ENCODE results near the gene SBK3.
A peak's percentile ranks its signal among the peaks of the same experiment; 100 is the strongest.
"Not testable (repeated sequence)": the region's sequence is repeated elsewhere in the genome, so short reads cannot be mapped to it uniquely, and the experiment has no call there.

Gene SBK3, protein sequence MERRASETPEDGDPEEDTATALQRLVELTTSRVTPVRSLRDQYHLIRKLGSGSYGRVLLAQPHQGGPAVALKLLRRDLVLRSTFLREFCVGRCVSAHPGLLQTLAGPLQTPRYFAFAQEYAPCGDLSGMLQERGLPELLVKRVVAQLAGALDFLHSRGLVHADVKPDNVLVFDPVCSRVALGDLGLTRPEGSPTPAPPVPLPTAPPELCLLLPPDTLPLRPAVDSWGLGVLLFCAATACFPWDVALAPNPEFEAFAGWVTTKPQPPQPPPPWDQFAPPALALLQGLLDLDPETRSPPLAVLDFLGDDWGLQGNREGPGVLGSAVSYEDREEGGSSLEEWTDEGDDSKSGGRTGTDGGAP

DNA sequence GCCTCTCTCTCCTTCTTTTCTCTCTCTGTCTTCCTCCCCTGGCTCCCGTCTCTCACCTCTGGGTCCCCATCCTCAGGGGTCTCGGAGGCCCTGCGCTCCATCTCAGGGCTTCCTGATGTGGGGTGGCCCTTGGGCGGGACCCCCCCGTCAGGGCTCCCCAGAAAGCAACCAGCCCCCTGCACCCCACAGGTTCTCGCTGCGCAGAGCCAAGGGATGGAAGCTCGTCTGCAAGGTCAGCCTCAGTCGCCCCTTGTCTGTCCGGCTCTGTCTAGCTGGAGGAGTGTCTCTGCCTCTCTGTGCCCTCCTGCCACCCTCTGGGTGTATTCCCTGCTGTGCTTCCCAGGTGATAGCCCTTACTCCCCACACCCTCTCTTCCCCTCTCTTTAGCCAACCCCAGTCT, at the start of gene SBK3:
Gene SBK3 (minus strand): TSS at position 101 of the 400 bp plus-strand sequence. CDS start 0 bp downstream, at position 101.
- no peak for DNase-seq (ENCODE audit: low read depth)

DNA sequence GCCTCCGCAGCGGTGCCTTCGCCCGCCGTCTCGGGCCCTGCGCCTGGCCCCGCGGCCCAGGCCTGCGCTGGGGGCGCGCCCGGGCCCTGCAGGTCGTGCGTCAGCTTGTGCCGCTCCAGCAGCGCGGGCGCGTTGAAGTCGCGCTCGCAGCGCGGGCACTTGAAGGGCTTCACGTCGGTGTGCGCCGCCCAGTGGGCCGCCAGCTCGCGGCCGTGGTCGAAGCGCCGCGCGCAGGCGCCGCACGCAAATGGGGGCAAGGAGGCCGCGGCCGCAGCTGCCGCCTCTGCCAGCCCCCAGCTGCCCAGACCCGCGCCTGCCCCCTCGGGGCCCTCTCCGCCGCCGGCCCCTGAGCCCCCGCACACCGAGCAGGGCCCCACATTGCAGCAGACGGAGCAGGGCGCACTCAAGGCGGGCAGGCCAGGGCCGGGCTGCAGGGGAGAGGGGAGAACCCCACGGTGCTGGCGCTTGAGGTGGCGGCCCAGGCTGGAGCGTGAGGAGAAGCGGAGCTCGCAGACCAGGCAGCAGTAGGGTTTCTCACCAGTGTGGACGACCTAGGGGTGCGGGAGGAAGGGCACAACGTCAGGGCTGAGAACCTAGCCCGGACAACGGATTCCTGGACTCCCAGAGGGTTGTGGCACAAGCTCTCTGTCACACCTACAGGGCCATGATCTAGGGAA, 47.9 kb upstream of the SBK3 start:
- DNase-seq (ENCODE audit: low read depth): no peak

DNA sequence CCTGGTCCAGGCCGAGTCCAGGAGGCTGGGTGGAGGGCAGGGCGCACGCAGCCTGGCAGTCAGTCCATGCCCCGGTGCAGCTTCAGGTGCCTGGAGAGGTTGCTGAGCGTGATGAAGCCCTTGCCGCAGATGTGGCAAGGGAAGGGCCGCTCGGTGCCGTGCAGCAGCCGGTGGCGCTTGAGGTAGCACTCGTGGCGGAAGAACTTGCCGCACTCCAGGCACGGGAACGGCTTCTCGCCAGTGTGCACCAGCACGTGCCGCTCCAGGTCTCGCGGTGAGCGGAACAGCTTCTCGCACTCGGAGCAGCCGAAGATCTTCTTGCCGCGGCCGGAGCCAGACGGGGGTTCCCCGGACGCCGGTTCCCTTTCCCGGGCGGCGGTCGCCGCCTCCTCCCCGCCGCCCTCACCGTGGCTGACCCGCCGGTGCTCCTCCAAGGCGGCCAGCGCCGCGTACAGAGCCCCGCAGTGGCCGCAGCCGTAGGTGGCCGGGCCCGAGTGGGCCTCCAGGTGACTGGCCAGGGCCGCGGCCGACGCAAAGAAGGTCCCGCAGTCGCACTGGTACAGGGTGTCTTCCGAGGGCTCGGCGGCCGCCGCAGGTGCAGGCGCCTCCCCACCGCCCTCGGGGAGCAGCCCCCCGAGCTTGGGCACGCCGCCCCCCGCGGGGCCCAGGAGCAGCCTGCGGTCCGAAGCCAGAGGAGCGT, 47.2 kb upstream of the SBK3 start:
- DNase-seq (ENCODE audit: low read depth): no peak

DNA sequence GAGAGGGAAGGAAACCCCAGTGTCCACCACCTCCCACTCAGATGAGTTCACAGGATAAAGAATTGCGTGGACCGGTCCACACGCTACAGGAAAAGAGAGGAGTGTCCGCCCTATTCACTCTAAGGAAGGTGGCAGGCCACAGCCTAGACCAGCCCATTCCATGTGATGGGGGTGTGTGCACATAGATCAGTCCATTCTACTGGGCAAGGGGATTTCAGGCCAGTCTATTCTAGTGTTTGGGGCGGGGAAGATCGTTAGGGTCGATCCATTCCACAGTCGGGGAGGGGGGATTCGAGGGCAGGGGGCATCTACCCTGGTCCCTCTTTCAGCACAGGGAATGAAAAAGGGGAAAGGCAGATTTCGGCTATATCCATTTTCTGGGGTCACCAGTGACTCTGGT, 46.2 kb upstream of the SBK3 start:
- no peak for DNase-seq (ENCODE audit: low read depth)

DNA sequence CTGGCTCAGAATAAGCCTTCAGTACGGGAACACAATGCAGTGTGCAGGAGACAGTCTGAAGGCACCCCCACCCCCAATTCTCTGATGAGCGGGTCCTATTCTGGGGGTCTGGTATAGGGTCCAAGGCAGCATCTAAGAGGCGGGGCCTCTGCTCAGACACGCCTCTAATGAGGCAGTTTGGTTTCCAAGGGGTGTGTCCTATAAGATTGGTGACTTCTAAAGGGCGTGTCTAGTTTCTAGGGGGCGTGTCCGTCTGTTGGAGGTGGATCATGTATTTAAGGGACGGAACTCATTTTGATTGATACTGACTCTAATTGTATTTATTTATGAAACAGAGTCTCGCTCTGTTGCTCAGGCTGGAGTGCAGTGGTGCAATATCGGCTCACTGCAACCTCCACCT, 45.3 kb upstream of the SBK3 start:
- DNase-seq (ENCODE audit: low read depth): no peak

DNA sequence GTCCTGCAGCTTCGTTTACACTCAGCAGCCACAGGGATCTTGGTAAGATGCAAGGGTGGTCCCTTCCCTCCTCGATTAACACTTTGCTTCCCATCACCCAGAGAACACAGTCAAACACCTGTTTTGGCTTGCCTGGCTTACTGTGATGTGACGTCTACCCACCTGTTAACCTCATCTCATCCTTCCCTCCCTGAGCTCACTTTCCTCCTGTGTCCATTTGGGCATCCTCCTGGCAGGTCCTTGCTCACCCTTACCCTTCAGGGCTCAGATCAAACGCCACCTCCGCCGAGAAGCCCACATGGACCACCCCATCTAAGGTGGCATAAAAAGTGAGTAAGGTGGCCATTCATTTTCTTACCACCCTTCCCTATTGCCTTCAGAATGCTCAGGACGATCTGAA, 44.8 kb upstream of the SBK3 start:
- no peak for DNase-seq (ENCODE audit: low read depth)

DNA sequence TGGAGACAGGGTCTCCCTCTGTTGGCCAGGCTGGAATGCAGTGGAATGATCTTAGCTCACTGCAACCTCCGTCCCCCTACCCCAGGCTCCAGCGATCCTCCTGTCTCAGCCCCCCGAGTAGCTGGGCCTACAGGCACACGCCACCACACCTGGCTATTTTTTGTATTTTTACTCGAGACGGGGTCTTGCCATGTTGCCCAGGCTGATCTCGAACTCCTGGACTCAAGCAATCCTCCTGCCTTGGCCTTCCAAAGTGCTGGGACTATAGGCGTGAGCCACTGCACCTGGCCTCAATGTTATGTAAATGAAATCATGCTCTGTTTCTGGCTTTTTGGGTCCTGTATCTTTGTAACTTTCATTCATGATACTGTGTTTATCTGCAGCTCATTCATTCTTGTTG, 43.4 kb upstream of the SBK3 start:
- no peak for DNase-seq (ENCODE audit: low read depth)

DNA sequence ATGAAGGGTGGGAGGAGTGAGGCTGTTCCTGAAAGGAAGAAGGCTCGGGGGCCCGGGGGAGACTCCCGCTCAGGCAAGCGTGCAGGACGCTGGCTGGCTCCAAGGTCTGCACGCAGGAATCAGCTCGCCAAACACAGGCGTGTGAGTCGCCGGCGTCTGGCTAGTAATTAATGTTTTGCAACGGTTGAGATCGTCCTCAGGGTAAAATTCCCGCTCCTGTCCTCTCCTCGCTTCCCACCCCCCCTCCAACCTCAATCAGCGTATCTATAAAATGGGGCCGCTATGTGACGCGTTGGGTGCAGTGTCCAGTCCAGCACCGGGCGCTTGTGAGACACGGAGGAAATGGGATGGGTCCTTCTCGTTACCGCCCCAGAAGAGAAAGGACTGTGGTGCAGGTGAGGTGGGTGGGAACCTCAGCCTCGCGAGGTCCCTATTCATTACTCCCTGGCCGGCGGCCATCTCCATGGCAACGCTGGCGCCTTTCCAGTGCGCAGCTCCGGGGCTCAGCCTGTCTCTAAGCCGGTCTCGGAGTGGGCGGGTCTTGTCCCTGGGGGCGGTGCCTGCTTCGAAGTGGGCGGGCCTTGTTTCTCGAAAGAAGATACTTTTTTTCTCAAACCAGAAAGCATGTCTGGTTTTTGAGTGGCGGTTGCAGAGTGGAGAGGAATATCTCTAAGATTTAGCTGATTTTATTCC, 41.8 kb upstream of the SBK3 start:
- DNase-seq (ENCODE audit: low read depth): peak; percentile 81

DNA sequence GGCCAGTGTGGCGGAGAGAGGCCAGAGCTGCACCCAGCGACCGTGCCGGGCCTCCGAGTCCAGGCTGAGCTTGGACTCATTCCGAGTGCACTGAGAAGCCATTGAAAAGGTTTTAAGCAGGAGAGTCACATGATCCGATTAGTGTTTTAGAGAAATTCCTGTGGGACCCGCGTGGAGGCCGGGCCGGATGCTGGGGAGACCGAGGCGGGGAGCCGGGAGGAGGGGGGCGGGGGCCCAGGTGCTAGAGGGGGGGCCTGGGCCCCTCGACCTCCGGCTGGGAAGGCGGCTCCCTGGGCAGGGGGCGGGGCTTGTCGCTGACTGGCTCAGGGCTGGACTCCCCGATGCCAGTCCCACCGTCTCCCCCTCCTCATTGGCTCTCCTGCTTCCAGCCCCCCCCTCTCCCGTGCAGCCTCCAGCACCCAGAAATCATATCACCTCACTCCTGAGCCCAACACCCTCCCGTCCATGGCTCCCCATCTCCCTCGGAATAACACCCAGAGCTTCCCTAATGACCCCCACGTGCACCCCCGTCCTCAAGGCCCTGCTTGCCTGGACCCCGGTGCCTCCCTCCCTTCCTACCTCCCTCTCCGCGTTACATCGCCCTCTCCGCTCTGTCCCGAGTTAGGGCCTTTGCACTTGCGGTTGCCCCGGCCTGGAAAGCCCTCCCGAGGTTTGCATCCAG, 40.5 kb upstream of the SBK3 start:
- DNase-seq (ENCODE audit: low read depth): no peak

DNA sequence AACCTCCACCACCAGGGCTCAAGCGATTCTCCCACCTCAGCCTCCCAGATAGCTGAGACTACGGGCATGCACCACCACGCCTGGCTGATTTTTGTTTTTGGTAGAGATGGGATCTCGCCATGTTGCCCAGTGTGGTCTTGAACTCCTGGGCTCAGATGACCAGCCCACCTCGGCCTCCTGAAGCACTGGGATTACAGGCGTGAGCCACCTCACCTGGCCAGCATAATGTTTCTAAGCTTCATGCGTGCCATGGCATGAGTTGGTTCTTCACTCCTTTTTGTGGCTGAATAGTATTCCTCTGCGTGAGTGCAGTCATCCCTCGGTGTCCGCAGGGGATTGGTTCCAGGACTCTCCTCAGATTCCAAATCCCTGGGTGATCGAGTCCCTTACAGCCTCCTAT, 39.5 kb upstream of the SBK3 start:
- DNase-seq (ENCODE audit: low read depth): no peak

DNA sequence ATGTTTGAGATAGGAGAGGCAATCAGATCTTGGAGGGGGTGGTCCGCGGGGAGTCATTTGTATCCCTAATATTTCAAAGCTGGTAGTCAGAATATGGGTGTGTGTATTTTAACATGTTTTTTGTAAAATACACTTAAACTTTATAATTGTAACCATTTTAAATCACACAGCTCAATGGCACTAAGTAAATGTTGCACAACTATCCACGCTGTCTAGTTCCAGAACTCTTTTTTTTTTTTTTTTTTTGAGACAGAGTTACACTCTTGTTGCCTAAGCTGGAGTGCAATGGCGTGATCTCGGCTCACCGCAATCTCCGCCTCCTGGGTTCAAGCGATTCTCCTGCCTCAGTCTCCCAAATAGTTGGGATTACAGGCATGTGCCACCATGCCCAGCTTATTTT, 38.6 kb upstream of the SBK3 start:
- DNase-seq (ENCODE audit: low read depth): not testable (repeated sequence)

DNA sequence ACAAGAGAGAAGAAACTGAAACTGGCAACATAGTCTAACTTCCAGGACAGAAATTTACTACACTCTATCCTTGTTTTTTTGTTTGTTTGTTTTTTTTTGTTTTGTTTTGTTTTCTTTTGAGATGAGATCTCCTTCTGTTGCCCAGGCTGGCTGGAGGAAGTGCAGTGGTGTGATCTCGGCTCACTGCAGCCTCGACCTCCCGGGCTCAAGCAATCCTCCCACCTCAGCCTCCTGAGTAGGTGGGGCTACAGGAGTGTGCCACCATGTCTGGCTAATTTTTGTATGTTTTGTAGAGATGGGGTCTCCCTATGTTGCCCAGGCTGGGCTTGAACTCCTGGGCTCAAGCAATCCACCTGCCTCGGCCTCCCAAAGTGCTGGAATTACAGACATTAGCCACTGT, 36.9 kb upstream of the SBK3 start:
- not testable (repeated sequence) for DNase-seq (ENCODE audit: low read depth)

DNA sequence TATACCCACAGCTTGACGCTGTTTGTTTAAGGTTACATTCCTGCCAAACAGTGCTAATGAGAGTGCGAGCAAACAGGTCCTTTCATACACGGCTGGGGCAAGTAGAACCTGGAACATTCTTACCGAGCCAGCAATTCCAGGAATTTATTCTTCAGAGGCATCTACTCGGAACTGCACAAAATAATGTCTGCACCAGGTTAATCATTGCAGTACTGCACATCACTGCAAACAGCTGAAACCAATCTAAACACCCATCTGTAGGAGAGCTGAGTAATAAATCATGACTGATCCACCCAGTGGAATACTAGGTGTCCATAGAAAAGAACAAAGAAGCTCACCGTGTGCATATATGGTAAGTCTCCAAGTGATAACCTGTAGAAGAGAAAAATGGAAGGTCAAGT, 36.5 kb upstream of the SBK3 start:
- DNase-seq (ENCODE audit: low read depth): no peak

DNA sequence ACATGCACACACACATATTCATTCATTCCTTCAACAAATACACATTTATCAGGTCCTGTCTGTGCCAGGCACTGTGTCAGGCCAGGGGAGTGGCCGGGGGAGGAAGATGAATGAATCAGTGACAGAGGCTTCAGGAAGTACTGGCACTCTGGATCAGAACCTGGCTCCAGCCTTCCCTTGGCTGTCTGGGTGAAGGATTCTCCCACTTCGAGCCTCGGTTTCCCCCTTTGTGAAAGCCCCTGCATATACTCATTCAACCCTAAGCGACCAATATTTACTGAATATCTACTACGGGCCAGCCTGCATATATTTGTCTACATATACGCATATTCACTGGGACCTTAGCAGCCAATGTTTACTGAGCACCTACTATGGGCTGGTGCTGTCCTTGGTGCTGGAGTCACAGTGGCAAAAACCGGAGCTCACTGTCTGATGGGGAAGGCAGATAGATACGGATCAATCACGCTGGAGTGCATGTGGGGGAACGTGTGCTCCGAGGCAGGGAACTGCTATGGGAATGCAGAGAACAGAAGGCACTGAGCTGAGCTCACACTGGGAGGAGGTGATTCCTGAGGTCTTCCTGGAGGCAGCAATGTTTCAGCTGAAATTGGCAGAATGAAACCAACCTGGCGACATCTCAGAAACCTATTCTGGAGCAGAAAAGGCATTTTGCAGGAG, 35.9 kb upstream of the SBK3 start:
- DNase-seq (ENCODE audit: low read depth): no peak

DNA sequence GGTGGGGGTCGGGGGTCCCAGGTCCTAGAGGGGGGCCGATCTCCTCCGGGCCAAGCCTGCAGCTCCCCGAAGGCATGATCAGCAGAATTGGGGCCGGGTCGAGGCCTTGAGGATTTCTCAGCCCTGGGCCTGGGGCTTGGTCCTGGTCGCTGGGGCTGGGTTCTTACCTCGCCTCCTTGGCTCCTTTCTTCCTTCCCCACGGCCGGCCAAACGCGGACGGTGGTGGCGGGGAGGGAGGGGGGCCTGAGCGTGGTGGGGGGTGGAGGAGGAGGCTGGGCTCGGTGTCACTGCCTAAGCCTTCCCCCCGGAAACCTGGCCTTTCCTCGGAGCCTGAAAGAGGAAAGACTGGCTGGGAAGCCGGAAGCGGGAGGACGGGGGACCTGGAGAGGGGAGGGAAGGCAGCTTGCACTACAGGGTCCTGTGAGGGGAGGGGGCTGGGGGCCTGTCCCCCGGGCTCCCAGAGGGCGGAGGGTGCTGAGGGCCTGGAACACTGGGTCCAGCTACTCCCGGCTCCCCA, 35.3 kb upstream of the SBK3 start, which contains the start of gene ZNF579:
Gene ZNF579 (minus strand): TSS at position 221 of the 517 bp plus-strand sequence. CDS start 1,209 bp downstream, outside the sequence.
- DNase-seq (ENCODE audit: low read depth): peak; percentile 89

DNA sequence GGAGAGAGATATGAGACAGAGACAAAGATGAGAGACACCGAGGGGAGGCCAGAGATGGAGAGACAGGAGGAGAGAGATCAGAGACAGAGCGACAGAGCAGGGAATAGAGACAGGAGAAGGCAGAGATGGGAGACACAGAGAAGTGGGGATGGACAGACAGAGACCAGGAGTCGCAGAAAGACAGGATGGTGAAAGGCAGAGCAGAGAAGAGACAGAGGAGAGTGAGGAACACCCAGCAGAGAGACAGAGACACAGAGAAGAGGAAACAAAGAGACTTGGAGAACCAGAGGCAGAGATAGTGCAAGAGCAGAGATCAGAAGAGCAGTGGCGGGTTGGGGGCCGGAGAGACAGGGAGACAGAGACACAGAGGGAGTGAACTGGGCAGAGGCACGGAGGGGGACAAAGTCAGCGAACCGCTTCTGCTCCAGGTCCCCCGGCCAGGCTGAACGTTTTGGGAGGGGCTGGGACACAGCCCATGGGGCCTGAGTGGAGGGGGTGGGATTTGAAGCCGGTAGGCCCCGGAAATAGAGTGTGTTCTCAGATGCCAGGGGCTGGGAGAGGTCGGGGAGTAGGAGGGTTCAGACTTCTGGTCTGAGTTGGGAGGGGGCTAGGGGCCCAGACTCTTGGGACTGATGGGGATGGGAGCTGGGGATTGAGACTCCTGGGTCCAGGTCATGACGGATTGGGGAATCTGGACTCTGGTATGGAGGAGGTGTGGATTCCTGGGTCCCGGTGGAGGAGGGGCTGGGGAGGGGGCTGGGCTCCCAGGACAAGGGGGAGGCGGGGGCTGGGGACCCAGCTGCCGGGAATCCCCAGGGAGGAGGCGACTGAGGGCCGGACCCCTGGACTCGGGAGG, 34.7 kb upstream of the SBK3 start:
- DNase-seq (ENCODE audit: low read depth): no peak

DNA sequence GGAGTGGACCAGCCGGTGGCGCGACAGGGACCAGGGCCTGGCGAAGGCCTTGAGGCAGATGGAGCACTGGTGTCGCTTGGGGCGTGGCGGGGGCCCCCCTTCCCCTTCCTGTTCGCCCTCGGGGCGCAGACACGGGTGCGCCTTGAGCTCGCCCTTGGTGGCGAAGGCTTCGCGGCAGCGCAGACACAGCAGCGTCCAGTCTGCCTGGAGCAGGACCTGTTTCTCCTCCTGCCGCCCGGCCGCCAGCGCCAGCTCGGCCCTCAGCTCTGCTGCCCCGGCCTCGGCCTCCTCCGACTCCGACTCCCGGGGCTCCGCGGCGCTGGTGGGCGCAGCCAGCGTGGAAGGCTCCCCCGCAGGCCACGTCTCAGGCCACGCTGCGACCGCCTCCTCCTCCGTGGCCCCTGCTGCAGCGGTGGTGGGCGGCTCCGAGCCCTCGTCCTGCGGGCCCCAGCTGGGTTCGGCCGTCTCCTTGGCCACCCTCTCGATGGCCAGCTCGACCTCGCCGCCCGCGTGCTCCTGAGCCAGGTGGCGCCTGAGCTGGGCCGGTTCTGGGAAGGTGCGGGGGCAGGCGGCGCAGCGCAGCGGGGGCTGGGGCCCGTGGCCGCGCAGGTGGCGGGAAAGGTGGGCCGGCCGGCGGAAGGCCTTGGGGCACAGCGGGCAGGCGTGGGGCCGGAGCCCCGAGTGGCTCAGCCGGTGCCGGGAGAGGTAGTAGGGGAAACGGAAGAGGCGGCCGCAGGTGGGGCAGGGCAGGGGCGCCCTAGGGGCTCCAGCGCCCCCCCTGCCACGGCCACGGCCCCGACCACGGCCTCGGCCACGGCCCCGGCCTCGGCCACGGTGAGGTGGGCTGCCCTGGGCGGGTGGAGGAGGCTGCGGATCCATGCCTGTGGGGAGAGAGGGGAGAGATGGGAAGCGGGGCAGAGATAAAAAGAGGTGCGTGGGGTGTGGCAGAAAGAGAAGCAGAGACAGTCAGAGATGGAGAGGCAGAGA, 33.7 kb upstream of the SBK3 start:
- no peak for DNase-seq (ENCODE audit: low read depth)

DNA sequence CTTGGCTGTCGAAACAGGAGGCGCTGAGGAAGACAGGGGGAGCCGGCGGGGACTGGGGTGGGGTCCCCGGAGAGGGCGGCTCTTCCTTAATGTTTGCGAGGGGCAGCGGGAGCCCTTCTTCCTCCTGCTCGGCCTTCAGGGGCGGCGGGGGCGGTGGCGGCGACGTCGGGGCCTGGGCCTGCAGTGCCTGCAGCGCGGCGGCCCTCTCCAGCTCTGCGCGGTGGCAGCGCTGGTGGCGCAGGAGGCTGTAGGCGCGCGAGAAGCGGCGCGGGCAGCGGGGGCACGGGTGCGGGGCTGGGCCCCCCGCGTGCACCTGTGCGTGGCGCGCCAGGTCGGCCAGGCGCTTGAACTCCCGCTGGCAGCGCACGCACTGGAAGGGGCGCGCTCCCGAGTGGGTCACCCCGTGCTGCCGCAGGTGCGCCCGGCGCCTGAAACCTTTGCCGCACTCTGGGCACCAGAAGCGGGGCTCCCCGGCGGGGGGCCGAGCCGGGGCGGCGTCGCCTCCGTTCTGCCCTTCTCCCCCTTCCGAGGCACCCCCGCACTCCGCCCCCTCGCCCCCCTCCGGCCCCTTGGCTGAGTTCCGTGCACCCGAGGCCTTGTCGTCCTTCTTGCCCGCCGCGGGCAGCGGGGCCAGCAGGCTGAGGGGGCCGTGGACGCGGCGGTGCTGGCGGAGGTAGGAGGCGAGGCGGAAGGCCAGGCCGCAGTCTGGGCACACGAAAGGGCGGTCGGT, 32.9 kb upstream of the SBK3 start:
- no peak for DNase-seq (ENCODE audit: low read depth)

Measured in CMK (cell line).